KG1 (cell line): ENCODE data around the gene TRPC3.

ENCODE experiments used
- DNase-seq: peaks from one replicate; lab custom pipeline; 2025; lab: John Stamatoyannopoulos, UW

Gene TRPC3

GRCh38 chr4:121951521-121952110 is at the start of gene TRPC3:
Gene TRPC3, minus strand, starts transcription at chr4:121952060. Its CDS starts 380 bp downstream, at chr4:121951680.
- DNase-seq, result no peak

DNA sequence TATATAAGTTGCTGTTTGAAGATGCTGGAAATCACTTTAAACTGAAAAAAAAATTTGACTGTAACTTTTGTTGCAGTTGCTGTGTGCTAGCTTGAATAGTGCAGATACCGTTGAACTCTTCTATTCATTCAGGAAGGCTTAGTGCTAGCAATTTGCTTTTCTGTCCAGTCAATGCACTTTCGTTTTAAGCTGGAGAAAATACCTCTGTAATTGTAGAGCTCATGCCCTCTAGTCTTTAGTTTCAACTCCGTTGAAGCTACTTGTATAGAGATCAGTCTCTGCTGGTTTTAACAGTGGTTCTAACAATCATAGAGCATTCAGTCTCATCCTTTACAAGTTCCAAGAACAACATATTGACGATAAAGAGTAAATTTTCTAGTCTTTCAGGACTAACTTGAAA is 49.0 kb upstream of the TRPC3 start:
- DNase-seq, result no peak

GRCh38 chr4:121998024-121998423 is 46.2 kb upstream of the TRPC3 start:
- no peak for DNase-seq

DNA sequence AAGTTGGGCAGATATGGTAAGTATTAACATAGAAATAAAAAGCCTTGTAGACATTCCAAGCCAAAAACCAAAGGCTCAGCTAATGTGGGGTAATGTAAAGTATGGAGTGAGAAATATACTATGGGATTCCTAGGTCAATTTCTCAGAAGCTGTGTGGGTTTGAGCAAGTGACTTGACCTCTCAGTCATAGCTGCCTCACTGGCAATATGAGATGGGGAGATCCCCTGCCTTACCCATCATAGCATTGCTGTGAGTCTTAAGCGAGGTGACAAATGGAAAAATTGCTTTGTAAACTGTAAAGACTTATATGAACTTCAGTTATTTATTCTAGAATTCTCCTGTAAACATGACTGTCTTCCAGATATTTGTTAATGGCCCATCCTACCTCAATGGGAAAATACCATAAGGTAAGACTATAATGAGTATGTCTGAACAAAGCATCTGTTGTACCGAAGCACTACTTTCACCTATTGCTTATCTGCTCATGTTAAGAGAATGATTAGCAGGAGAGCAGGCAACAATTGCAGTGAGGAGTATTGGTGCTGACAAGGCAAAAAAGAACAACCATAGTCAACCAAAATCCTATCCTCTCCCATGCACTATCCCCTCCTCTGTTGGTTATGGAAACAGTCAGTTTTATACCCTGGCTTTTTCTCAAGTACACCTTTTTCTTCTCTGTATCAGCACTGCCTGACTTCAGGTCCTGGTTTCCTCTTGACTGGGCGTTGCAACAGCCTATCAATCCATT is 44.1 kb upstream of the TRPC3 start:
- no peak for DNase-seq

- no peak for DNase-seq
Observed at GRCh38 chr4:121991968-121992367, 40.1 kb upstream of the TRPC3 start.

DNA sequence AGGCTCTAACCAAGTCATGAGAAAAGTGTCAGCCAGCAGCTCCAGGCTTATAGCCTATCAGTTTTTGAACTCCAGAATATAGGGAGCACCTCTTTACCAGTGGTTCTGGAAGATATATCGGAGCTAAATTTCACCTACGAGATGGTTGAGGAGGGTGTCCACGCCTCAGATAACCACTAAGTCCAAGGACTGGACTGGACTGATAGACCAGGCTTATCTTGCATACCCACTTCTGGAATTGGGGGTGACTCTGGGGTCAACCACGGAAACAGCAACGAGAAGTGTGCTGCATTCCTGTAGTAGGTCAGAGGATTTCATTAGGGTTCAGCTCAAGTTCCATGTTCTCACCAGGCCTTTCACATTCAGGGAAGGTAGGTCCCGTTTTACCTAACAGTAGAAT is 38.6 kb upstream of the TRPC3 start:
- DNase-seq, result no peak

GRCh38 chr4:121989715-121990114 is 37.9 kb upstream of the TRPC3 start:
- DNase-seq, result no peak

DNA sequence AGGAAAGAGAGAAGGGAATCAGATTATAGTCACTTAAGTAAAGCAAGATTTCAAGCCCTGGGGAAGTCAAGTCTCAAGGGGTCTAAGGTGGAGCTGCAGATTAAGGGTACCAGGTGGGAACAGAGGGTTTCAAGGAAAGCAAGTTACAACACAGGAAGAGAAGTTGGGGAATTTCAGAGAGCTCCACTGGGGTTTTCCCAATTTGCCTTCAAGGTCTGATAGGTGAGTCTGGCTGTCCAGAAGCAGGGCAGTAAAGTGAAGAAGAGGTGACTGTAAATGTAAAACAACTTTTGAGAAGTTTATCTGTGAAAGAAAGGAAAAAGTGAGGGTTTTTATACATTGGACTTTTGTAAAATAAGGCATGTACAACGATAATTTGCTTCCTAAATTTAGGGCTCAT is 37.1 kb upstream of the TRPC3 start:
- no peak for DNase-seq

DNA sequence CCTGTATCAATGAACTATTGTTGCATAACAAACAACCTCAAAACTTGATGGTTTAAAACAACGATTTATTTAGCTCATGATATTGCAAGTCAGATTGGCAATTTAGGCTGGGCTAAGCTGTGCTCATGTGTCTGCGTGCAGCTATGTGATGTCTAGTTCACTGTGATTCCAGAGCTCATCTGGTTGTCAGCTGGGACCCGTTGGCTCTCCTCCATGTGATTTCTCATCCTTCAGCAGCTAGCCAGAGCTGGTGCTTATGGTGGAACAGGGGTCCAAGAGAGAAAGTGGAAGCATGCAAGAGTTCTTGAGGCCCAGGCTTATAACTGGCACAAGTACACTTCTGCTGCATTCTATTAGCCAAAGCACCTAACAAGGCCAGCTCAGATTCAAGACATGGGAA is 28.8 kb upstream of the TRPC3 start:
- no peak for DNase-seq

GRCh38 chr4:121978172-121978516 is 26.3 kb upstream of the TRPC3 start:
- no peak for DNase-seq

DNA sequence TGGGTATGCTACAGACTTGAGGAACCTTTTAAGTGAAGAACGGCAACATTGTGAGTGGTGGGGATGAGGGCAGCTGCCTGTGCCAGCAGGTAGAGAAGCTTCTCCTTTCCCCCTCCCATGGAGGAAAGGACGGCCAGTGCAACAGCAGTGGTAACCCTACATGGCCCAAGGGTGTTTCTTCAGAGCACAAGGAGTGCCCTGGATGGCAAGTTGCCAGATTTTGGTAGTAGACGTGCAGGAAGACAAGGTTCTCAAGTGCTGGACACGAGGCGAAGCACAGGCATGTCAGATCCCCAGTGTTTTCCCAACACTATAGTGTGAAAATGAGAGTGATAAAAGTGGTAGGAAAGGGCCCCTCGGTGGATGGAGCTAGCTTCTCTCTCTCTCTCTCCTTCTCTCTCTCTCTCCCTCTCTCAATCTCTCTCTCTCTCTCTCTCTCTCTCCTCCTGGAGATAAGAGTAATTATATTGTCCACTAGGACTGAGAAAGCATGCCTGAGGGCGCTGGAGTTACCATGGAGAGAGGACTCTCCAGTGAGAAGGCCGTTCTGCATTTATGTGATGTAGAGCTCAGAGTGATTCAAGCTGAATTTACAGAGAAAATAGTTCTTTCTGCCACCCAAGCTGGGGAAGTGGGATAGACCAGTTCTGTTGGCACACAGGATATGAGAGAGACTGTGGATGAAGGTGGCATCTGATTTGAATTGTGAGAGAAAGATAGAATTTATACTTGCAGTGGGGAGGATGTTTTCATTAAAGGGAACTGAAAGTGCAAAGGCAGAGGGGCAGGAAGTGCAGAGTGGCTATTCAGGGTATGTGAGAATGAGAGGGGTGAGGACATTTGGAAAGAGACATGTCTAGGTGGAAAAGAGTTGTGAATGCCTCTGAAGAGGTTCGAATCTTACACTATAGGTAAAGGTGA is 25.7 kb upstream of the TRPC3 start:
- no peak for DNase-seq

- DNase-seq, result no peak
Observed at GRCh38 chr4:121975784-121976183, 23.9 kb upstream of the TRPC3 start.

GRCh38 chr4:121973816-121974215 is 22.0 kb upstream of the TRPC3 start:
- no peak for DNase-seq

DNA sequence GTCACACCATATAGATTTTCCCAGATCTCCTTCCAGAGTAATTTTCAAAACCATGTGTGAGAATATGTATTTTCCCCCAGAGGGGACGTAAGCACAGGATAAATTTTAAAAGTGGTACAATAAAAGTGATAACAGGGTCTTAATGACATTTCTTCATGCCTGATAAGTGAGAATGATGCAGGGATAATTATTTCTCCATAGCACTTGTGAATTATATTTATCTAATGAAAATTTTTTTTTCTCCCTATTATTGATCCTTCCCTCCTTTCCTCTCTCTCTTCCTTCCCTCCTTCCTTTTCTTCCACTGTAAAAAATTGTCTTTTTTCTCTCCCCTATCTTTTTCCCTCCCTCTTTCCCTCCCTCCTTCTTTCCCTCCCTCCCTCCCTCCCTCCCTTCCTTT is 17.0 kb upstream of the TRPC3 start:
- DNase-seq, result no peak

- no peak for DNase-seq
Observed at GRCh38 chr4:121964958-121965357, 13.1 kb upstream of the TRPC3 start.

DNA sequence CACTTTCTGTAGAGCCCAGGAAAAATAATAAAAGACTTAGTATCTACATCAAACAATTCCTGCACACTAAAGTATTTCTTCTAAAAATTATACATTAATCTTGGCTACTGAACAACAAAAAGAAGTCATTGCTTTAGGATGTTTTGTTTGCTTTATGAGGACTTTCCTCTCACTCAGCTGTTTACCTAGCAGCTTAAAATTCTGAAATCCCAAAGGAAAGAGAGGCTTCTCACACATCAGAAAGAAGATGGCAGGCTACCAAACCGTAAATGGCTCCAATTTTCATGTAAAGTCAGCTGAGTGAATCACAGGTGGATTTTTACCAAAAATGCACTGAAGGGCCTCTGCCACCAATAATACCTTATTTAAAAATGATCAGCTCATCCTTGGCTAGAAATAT is 9.0 kb upstream of the TRPC3 start:
- DNase-seq, result no peak

DNA sequence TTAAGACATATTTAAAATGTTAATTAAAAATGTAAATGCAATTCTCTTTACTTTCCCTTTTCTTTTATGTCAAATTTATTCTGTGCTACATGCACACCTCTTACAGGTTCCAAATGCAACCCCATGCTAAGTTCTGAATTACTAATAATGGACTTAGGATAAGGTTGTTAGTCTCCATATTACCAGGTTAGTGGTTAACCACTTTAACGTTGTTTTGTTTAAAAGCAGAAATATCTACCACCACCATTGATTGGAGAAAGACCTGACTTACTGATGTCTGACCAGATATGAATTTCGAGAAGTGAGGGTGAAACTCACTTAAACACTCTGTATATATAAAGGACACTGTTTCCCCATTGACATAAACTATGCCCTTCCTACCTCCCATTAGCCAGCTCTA is 6.9 kb upstream of the TRPC3 start:
- no peak for DNase-seq

- DNase-seq, result no peak
Observed at GRCh38 chr4:121957266-121957665, 5.4 kb upstream of the TRPC3 start.

- no peak for DNase-seq
Observed at GRCh38 chr4:121953860-121954259, 2.0 kb upstream of the TRPC3 start.

DNA sequence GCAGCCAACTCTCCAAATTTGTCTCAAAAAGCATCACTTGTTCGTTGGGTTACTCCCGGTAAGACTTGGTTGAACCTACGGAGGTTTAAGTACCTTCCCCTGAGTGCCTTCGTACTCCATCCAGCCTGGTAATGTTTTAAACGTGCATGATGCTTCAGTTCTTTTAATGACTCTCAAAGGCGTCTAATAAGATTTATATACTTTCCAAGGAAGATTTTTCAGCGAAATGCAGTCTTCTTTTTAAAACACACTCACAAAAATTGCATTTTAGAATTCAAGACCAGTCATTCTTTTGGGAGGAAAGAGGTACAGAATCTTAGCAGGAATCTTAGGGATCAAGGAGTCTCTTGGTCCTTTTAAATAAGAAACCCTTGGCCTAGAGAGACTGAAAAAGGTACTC is 430 bp upstream of the TRPC3 start:
- DNase-seq, result peak; percentile 11

- no peak for DNase-seq
Observed at GRCh38 chr4:121950680-121951520, 960 bp downstream of the TRPC3 start.

DNA sequence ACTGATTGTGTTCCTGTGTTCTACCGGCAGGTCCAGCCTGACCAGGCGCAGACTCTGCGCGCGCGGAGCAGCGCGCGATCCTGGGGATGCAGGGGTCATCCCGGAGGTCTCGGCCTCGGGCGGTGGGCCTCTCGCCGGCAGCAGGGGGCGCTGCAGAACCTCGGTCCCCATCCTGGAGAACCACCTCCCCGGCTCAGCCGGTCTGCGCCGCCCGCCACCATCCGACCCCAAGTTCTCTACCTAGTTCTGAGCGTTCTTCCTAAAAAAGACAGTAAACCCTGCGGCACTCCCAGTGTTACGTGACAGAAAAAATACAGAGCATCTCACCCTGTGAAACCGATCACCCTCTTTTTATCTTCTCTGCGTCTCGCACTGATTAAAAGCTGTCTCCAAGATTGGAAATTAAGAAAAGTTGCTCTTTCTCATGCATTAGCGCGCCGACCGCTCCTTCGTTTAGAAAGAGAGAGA is 1.6 kb downstream of the TRPC3 start:
- peak; percentile 15 for DNase-seq
